Cardiac fibroblast (primary cell): ENCODE results near the gene PCARE.

Source experiments
- DNase-seq, 2 donors: peaks; one replicate each; pipeline versions ENCODE4 v3.0.0 to v3.0.0-alpha.2; 2010; ENCODE audit warnings: low read depth in 2 of 2
- H3K4me3 ChIP-seq, 2 donors: replicated peaks in 1 of 2; 1 replicate in 1 of 2; 2 replicates in 1 of 2; pipeline ENCODE4 v1.5.1; 2011; ENCODE audit warnings: low read depth in 2 of 2, low read length in 2 of 2, mild to moderate bottlenecking in 2 of 2, moderate library complexity in 1 of 2
- TF ChIP-seq, protein P1 (sequence below): IDR thresholded peaks from one replicate; pipeline ENCODE4 v1.5.1; 2011; ENCODE audit warnings: low read depth, mild to moderate bottlenecking, low read length, inconsistent platforms

PCARE gene

DNA sequence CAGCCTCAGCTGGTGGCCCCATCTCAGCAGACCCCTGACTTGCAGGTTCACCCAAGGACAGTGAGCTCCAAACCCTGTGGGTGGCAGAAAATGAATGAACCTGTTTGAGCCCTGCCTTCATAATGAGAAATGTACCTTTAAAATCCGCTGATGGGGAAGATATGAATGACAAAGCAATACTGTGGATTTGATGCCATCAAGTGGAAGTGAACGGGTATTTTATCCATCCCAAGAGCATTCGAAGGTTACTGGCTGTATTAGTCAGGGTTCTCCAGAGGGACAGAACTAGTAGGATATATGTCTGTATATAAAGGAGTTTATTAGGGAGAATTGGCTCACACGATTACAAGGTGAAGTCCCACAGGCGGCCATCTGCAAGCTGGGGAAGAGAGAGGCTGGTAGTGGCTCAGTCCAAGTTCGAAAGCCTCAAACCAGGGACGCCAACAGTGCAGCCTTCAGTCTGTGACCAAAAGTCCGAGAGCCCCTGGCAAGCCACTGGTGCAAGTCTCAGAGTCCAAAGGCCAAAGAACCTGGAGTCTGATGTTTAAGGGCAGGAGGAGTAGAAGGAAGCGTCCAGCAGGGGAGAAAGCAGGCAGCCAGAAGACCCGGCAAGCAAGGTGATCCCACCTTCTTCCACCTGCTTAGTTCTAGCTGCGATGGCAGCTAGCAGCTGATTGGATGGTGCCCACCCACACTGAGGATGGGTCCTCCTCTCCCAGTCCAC, 61.1 kb downstream of the PCARE start:
- no peak overlapping the region for H3K4me3 ChIP-seq
- TF ChIP-seq, protein P1, sequence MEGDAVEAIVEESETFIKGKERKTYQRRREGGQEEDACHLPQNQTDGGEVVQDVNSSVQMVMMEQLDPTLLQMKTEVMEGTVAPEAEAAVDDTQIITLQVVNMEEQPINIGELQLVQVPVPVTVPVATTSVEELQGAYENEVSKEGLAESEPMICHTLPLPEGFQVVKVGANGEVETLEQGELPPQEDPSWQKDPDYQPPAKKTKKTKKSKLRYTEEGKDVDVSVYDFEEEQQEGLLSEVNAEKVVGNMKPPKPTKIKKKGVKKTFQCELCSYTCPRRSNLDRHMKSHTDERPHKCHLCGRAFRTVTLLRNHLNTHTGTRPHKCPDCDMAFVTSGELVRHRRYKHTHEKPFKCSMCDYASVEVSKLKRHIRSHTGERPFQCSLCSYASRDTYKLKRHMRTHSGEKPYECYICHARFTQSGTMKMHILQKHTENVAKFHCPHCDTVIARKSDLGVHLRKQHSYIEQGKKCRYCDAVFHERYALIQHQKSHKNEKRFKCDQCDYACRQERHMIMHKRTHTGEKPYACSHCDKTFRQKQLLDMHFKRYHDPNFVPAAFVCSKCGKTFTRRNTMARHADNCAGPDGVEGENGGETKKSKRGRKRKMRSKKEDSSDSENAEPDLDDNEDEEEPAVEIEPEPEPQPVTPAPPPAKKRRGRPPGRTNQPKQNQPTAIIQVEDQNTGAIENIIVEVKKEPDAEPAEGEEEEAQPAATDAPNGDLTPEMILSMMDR, result no peak
- peak in 1 of 2 donors; percentile 42 for DNase-seq

DNA sequence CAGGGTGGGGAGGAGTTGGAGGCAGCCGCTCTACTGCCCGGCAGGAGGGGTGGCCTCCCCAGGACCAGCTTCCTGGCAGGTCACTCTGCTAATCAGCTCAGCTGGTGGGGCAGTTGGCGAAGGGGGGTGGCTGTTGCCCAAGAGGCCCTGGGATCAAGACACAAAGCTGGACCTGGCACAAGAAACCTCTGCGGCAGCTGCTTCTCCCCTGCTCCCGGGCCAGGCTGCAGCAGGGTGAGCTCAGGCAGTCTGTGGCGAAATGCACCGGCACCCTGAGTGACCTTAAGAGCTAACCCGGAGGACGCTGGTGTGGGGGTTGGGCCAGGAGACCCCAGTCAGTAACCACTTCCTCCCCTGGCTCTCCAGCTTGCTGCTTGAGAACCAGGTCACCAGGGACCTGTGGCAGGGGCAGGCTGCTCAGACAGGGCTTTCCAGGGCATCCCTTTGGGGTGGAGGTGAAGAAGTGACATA, 62.1 kb downstream of the PCARE start:
- TF ChIP-seq, protein P1, result no peak
- peak; percentile 32 to 79 for DNase-seq

More for the DNA sequence above, 62.1 kb downstream of the PCARE start:
- no peak overlapping the region for H3K4me3 ChIP-seq
